CD4-positive, alpha-beta T cell treated with Interleukin-6 for 4 hours (primary cell): ENCODE results near the gene ITLN1.

Experiments
- DNase-seq: peaks from one replicate; pipeline ENCODE4 v3.0.0-alpha.2; 2020; ENCODE audit warnings: mixed read lengths

The ITLN1 gene

DNA sequence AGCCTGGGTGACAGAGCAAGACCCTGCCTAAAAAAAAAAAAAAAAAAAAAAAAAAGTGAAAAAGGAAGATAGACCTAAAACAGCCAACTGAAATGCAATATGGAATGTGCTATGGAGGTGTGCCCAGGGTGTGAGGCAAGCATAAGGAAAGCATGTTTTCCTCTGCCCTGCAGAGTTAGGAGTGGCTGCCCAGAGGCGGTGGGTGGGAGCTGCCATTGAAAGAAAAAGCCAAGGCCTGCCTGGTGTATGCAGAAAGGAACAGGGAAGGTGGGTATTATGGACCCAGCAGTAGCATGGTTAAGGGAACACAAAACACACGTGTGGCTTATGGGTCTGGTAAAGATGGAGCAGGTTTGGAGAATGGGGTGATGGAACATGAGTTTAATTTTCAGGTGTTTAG is 31.2 kb downstream of the ITLN1 start:
- no peak for DNase-seq

DNA sequence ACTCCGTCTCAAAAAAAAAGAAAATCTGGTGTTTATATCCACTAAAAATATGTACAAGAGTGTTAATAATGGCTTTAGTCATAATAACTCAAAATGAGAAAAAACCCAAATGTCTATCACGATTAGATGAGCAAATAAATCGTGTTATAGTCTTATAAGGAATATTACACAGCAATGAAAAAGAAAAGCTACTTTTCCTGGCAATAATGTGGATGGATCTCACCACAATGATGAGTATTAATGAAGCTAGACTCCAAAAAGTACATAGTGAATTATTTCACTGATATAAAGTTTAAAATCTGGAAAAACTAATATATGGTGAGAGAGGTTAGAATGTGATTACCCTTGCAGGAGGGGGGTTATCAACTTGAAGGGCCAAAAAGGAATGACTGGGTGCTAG is 32.0 kb downstream of the ITLN1 start:
- no peak for DNase-seq

GRCh38 chr1:160850993-160851392 is 34.0 kb downstream of the ITLN1 start:
- DNase-seq, result no peak

- DNase-seq, result no peak
Observed at GRCh38 chr1:160850541-160850940, 34.4 kb downstream of the ITLN1 start.

GRCh38 chr1:160846281-160846680 is 38.7 kb downstream of the ITLN1 start:
- no peak for DNase-seq

DNA sequence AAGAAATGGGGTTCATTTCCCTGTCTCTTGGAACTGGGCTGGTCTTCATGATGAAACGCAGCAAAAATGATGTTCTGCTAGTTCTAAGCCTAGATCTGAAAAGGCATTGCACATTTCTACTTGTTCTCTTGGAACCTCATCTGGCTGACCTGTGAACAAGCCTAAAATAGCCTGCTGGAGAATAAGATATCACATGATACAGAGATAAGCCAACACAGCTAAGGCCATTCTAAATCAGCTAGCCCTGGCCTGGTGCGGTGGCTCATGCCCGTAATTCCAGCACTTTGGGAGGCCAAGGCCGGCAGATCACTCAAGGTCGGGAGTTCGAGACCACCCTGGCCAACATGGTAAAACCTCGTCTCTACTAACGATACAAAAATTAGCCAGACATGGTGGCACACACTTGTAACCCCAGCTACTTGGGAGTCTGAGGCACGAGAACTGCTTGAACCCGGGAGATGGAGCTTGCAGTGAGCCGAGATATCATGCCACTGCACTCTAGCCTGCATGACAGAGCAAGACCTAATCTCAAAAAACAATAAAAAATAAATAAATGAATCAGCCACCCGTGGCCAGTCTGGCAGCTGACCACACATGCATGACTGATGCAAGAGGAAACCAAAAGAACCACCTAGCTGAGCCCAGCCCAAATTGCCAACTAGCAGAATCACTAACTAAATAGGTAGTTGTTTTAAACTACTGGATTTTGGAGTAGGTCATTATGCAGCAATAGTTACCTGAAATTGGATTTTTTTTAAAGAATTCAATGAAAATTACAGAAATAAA is 40.3 kb downstream of the ITLN1 start:
- no peak for DNase-seq

DNA sequence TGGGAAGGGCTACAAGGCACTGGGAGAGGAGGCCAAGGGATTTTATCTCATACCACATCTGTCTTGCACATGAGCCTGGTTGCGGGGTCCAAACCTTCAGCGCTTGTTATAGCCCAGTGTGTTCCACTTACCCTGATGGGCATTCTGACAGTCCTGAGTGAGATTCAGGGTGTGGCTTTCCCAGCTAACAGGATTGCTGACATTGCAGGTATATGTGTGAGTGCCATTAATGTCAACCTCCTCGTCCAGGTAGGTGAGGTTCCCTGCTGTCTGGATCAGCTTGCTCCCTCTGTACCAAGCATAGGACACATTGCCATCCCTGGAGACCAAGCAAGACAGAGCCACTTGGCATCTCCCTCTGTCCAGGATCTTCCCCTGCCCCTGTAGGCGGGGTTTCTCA is 43.9 kb downstream of the ITLN1 start:
- no peak for DNase-seq

DNA sequence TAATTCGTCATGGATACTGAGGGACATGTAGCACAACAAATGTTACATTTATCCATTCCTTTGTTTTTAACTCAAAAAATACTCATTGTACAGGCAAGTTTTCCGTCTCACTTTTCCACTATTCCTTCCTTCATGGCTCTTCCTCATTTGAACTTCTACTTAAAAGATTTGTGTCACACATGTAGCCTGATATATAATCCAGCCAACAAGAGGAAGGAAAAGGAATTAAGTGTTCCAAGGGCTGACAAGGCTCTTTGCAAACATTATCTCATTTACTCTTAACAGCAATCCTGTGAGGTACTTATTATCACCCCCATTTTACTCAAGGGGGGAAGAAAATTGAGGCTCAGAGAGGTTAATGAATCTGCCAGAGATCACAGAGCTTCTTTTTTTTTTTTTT is 45.2 kb downstream of the ITLN1 start:
- DNase-seq, result no peak

DNA sequence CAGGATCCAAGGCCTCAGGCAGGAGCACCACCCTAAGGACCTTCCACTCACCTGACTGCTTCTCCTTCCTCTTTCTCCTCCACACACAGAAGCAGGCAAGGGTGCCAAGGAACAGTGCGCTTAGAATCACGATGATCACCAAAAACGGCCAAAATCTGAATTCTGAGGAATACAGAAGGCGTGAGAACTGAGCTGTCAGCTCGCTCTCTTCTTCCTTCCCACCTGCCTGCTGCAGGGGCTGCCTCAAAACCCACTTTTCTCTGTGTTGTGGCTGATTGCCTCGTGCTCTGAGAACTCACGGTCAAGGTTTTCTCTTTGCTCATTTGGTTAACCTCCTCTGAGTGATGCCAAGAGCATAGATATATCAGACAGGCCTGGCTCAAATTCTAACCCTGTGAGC is 46.1 kb downstream of the ITLN1 start:
- peak; percentile 32 for DNase-seq

- peak; percentile 90 for DNase-seq
Observed at GRCh38 chr1:160837558-160838205, 47.3 kb downstream of the ITLN1 start.

GRCh38 chr1:160836981-160837557 is 47.9 kb downstream of the ITLN1 start:
- no peak for DNase-seq

- no peak for DNase-seq
Observed at GRCh38 chr1:160836561-160836960, 48.4 kb downstream of the ITLN1 start.

- DNase-seq, result no peak
Observed at GRCh38 chr1:160835751-160836150, 49.2 kb downstream of the ITLN1 start.

GRCh38 chr1:160834945-160835565 is 49.9 kb downstream of the ITLN1 start:
- peak; percentile 77 for DNase-seq

- peak; percentile 89 for DNase-seq
Observed at GRCh38 chr1:160830321-160831153, 54.4 kb downstream of the ITLN1 start.

DNA sequence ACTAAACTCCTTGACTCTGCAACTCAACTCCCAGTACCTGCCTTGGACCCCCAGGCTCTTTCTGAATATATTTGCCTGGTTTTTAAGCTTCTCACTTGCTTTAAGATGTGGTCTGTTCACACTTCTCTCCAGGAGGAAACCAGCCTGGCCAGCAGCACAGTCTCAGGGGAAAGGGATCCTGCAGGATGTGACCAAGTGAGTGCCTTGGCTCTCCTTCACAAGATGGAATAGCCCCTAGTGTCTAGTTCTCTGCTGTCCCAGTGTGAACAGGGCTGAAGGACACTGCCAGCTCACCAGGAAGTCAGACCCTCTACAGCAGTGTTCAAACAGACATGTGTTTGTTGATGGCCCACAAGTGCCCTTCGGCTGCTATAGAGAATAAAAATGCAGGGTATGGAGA is 55.2 kb downstream of the ITLN1 start:
- DNase-seq, result no peak

- DNase-seq, result no peak
Observed at GRCh38 chr1:160827418-160827817, 57.6 kb downstream of the ITLN1 start.

DNA sequence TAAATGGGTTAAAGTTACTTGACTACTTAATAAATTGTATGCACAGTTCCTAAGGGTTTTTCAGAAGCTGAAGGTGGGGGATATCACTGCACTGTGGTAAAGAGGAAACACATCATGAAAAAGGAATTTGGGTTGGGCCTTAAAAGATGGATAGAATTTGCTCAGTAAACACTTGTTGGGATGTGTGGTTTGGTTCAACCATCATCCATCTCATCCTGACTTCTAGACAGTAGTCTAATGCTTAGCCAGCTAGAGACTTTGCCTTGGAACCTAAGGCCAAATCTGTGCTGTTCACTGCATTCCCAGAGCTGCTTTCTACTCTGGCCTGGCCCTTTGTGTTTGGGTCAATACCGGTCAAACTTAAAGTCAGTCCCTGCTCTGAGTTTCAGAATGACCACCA is 58.4 kb downstream of the ITLN1 start:
- no peak for DNase-seq
